Activated T-cell treated with anti-CD3 and anti-CD28 coated beads for 24 hours (primary cell): ENCODE results near the gene ZSWIM6.
A peak's percentile ranks its signal among the peaks of the same experiment; 100 is the strongest.
"Not testable (repeated sequence)": the region's sequence is repeated elsewhere in the genome, so short reads cannot be mapped to it uniquely, and the experiment has no call there.

Source experiments
- DNase-seq: peaks from one replicate; pipeline ENCODE4 v3.0.0-alpha.2; 2020; ENCODE audit warnings: low read depth

Gene ZSWIM6

DNA sequence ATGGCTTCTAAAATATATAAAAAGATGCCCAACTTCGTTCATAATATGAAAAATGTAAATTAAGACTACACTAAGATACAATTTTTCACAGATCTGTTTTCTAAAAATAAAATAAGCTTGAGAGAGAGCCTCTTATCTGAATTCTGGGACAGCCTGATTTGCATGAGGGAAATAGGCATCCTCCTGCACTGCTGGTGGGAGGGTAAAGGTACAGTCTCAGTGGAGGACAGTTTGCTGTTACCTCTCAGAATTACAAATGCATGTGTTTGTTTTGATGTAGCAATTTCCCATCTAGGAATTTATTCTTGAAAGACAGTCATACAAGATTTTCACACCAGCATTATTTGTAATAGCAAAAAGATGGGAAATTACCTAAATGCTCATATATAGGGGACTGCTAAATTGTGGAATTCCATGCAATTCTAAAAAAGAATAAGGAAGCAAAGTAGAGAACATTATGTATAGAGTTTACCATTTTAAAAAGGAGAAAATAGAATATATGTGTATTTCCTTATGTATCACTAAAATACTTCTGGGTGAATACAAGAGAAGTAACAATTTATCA lies 75.7 kb downstream of the ZSWIM6 start:
- DNase-seq: no peak

DNA sequence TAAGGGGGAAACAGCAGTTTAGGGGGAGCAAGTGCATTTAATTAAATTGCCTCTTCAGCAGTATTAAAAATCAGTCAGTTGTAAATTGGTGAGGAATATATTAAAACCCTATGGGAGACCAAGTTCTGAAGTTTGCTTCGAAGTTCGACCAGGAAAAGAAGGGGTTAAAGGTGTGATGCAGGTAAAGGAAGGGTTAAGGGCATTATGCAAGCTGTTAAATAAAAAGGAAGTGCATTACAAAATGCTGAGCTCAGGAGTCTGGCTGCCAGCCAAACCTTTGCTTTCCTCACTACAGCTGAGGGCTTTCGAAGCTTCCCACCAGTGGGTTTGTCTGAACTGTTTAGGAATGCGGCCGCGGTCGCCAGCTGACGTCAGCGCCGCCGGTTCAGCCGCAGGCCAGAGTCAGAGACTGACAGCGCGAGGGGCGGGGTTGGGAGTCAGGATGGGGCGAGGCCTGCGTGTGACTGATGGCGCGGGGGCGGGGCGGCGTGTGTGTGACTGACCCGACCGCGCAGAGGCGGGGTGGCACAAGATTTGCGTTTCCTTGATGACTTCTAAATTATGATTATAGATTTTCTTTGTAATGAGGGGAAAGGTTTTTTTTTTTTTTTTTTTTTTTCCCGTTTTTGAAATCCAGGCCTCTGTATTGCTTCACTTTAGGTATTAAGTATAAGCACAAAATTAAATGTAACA lies 76.6 kb downstream of the ZSWIM6 start:
- DNase-seq: peak; percentile 97

GRCh38 chr5:61409568-61409967 lies 77.5 kb downstream of the ZSWIM6 start:
- DNase-seq: no peak

DNA sequence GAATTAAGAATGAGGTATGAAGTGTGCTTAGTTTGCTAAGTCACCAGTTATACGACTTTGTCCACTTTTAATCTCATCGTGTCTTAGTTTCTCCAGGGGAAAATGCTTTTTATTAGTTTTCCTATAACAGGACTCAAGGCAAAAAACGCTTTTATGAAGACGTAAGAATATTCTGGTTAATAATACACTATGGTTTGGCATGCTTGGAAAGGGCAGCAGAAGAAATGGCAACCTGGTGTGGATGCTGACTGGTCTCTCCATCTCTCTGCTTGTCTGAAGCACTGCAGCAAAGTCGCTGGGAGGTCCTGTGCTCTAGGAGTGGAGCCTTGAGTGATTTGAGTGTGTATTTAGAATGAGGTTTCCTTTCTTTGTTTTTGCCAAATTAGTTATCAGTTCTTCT lies 78.8 kb downstream of the ZSWIM6 start:
- DNase-seq: no peak

- no peak for DNase-seq
These were observed 80.3 kb downstream of the ZSWIM6 start for GRCh38 chr5:61412361-61412760.

DNA sequence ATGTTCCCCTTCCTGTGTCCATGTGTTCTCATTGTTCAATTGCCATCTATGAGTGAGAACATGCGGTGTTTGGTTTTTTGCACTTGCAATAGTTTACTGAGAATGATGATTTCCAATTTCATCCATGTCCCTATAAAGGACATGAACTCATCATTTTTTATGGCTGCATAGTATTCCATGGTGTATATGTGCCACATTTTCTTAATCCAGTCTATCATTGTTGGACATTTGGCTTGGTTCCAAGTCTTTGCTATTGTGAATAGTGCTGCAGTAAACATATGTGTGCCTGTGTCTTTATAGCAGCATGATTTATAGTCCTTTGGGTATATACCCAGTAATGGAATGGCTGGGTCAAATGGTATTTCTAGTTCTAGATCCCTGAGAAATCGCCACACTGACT lies 81.1 kb downstream of the ZSWIM6 start:
- not testable (repeated sequence) for DNase-seq

DNA sequence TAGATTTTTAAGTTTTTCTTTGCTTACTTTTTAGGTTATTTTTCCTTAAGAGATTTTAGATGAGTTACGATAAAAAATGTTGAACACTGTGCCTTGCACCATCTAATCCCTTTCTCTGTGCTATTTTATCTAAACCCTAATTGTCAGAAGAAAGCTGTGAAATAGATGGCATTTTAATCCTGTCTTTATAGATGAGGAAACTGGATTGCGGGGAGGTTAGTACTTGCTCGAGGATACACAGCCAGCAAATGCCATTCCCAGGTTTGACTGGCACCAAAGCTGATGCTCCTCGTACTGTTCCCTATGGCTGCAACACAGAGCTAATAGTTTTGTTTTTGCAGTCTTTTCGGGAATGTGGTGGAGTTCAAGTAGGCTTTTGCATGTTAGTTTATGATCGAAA lies 82.7 kb downstream of the ZSWIM6 start:
- no peak for DNase-seq

GRCh38 chr5:61416010-61416409 lies 84.0 kb downstream of the ZSWIM6 start:
- DNase-seq: no peak

GRCh38 chr5:61416420-61416819 lies 84.4 kb downstream of the ZSWIM6 start:
- no peak for DNase-seq

DNA sequence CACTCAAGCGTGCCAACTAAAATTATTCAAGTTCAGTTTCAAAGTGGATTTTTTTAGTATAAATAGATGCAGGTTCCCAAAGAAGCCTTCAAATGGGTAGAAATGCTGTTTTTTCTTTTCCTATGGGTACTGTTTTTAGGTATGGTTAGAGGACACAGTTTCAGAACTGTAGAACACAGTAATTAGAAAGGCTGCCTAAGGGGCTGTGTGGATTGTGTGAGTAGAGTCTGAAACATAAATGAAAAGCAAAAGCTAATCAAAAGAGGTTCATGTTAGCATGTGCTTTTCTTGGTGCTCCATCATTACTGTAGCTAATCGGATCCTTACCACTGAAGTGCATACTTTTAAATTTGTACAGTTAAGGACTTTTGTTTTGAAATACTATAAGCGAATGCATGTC lies 85.3 kb downstream of the ZSWIM6 start:
- no peak for DNase-seq

- no peak for DNase-seq
These were observed 85.8 kb downstream of the ZSWIM6 start for GRCh38 chr5:61417851-61418250.

- no peak for DNase-seq
These were observed 87.0 kb downstream of the ZSWIM6 start for GRCh38 chr5:61419106-61419505.

- no peak for DNase-seq
These were observed 88.0 kb downstream of the ZSWIM6 start for GRCh38 chr5:61420016-61420415.

DNA sequence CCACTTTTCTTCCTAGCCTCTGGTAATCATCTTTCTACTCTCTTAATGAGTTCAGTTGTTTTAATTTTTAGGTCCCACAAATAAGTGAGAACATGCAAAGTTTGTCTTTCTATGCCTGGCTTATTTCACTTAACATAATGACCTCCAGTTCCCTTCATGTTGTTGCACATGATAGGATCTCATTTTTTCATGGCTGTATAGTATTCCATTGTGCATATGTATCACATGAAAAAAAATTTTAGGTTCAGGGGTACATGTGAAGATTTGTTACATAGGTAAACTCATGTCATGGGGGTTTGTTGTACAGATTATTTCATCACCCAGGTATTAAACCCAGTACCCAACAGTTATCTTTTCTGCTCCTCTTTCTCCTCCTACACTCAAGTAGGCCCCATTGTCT lies 89.2 kb downstream of the ZSWIM6 start:
- not testable (repeated sequence) for DNase-seq

DNA sequence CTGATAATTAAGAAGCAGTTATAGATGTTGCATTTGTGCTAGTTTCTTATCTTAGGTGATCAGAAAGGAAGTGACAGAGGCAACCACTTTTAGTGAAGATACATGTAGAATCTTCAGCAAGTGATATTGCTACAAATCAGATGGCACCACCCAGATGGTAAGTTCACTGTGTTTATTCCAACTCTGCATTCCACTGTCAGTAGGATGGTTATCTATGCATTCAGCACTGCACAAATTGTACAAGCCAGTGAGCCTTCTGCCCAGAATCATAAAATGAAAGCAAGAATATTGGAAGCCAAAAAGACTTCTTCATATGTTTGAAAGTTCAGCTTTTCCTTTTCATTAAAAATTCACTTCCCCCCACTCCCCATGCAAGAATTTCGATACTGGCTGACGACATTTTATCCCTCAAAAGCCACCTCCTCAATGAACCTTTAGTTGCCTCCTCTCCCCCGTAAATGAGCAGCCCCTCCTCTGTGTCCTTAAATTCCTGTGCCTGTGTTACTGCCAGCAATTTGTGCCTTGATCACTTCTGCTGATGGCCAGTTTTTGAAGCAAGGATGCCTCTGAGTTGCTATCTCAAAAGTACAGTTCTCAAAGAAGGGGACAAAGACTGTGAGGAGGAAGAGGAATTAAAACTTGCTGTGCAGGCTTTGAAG lies 91.6 kb downstream of the ZSWIM6 start:
- no peak for DNase-seq

GRCh38 chr5:61425918-61426317 lies 93.9 kb downstream of the ZSWIM6 start:
- no peak for DNase-seq

DNA sequence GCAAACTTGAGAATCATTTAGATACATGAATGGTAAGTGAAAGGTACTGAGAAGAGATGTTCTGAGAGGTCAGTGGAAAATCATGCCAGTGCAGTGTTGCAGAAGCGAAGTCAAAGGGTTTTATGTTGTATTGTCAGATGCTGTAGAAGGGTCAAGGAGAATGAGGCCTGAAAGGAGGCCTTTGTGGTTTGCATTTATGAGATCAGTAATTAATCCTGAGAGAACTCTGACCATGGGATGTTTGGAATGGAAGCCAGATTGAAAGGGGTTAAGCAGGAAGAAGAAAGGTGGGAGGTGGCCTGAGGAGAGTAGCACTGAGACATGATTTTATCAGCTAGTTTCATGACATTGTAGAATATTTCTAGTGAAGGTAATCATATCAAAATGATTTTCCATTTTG lies 97.8 kb downstream of the ZSWIM6 start:
- no peak for DNase-seq

DNA sequence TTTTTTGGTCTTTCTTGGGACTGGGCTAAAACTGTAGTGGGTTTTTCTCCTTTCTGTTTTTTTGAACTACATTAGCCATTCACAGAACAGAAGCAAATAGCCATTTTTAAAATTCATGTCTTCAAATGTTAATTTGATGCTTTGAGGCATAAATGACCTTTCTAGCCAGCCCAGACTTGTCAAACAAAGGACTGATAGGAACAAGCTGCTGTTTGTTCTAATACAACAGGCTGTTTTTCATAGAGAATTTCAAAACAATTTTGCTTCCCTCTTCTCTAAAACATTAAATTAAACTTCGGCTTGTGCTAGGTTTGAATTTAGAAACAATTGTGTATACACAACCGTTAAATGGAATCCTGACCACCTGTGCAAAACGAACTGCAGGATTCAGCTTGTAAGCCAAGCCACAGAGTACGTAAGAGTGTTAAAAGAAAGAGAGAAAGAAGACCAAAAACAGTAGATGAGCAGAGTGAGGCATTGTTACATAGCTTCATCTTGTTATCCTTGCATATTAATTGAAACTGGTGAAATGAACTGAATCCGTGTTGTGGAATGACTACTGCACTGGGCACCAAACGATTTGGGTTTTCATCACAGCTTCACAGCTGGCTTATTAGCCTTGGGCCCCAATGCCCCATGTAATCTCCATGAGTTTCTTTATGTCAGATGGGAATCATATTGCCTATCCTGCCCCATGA lies 100.0 kb downstream of the ZSWIM6 start:
- no peak for DNase-seq

GRCh38 chr5:61435368-61435767 lies 103.3 kb downstream of the ZSWIM6 start:
- no peak for DNase-seq

DNA sequence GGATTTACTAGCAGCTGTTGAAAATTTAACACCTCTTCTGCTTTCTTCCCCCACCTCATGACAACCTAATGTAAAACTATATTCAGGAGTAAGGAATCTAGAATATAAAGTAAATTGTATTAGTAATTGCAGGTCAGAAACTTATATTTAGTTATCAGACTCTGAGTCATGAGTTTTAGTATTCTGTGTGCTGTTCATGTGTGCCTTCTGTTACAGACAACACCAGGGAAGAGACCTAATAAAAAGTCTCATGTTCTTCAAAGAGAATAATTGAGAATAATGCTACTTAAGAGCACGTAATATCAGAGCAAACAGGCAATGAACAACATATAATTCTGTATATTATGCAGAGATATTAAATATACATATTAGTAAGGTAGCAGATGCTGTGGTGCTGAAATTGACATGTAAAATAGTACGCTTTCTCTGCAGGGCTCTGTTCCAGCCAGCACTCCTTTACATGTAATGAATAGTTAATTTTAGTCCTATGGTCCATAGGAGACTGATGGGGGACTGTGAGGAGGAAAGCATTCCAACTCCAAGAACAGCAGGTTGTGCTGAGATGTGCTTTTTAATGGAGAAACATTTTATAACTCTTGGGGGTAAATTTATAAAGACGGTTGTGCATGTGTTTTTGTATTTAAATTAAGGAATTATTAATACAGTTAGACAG lies 106.4 kb downstream of the ZSWIM6 start:
- DNase-seq: no peak

DNA sequence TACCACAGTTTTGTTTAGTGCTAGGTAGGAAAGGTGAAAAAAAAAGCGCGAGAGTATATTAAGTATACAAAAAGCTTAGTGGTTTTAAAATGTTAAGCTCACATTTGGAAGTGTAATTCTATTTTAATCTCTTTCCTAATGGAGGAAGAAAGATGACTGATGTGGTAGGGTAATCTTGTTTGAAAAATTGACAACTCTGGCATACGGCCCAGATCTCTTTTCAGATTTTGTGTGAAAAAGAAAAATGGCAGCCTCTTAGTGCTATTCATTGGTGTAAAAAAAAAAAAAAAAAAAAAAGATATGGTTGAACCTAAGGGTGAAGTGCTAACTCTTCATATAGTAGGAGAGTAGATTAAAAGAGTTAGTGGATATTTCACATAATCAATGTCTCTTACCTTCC lies 108.0 kb downstream of the ZSWIM6 start:
- no peak for DNase-seq

DNA sequence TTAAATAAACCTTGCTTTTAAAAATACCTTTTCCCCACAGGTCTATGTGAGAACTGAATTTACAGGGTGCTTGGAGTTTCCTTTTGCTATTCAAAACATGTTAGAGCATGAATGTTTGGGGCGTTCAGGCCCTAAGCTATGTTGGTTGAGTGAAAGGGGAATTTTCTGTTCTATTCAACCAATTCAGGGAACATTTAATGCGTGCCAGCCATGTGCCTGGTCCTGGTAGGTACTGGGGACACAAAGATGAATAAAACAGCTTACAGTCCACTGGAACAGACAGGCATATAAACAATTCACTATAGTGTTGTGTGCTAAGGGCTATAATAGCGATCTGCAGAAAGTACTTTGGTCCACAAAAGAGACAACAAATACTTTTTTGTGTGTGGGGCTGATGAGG lies 108.5 kb downstream of the ZSWIM6 start:
- DNase-seq: no peak

DNA sequence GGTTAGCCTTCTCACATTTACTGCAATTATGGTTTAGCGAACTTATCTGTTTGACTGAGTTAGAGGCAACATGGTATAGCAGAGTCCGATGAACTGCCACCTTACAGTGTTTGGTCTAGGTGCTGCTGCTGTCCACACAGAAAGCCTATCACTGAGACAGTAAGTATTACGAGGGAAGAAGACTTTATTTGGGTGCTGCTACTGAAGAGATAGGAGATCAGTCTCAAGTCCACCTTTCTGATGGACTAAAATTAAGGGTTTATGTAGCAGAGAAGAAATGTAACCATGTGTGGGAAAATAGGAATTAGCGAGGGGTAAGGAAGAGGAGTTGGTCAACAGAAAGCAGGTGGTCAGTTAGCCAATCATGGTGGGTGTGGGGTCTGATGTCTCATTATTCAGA lies 109.7 kb downstream of the ZSWIM6 start:
- DNase-seq: no peak
